Neural progenitor cell (in vitro differentiated cells): ENCODE measurements around the gene AKIRIN2.

Source experiments
- EZH2 ChIP-seq: fragments of 200-600 bp; sonication (generic); IDR thresholded peaks from 2 replicates; pipeline ENCODE4 v1.6.1; 2017; ENCODE audit warnings: antibody characterized with exemption, mild to moderate bottlenecking, moderate library complexity
- TF ChIP-seq, protein P1 (sequence below): fragments of 200-600 bp; sonication (generic); IDR thresholded peaks from 2 replicates; pipeline ENCODE4 v1.5.1; 2017; ENCODE audit warnings: antibody characterized with exemption, mild to moderate bottlenecking

DNA sequence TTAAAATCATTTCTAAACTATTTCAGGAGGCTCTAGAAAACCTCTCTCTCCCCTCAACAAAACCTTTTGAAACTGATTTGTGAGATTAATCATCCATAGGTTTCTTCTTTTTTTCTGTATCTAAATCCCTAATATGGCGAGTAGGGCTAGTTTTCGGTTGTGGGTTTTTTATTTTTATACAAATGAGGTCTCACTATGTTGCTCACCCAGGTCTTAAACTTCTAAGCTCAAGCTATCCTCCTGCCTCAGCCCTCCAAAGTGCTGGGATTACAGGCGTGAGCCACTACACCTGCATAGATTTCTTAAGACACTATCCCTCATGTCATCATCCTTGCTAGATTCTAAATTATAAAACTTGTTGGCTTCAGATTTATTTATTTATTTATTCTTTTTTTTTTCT is 68.2 kb downstream of the AKIRIN2 start:
- TF ChIP-seq, protein P1, sequence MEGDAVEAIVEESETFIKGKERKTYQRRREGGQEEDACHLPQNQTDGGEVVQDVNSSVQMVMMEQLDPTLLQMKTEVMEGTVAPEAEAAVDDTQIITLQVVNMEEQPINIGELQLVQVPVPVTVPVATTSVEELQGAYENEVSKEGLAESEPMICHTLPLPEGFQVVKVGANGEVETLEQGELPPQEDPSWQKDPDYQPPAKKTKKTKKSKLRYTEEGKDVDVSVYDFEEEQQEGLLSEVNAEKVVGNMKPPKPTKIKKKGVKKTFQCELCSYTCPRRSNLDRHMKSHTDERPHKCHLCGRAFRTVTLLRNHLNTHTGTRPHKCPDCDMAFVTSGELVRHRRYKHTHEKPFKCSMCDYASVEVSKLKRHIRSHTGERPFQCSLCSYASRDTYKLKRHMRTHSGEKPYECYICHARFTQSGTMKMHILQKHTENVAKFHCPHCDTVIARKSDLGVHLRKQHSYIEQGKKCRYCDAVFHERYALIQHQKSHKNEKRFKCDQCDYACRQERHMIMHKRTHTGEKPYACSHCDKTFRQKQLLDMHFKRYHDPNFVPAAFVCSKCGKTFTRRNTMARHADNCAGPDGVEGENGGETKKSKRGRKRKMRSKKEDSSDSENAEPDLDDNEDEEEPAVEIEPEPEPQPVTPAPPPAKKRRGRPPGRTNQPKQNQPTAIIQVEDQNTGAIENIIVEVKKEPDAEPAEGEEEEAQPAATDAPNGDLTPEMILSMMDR = no peak
- no peak for TF ChIP-seq EZH2
